Astrocyte (in vitro differentiated cells and primary cell): ENCODE data around the gene CDH1. TPM values are rescaled to one million over a fixed set of nuclear protein-coding genes. Genes with fewer than 3 reads are reported as not detected.

Experiments
- DNase-seq: peaks from one replicate; pipeline ENCODE4 v3.0.0-alpha.2; 2010; ENCODE audit warnings: low read depth
- FAIRE-seq: peaks from 2 replicates; lab custom pipeline; 2011; peaks lifted over from hg19 to GRCh38; lab: Jason Lieb, UNC
- H2AFZ ChIP-seq: 2 replicates; pipeline ENCODE4 v1.6.0; 2012; ENCODE audit warnings: low read depth, low read length, inconsistent platforms
- H3K27ac ChIP-seq: 2 replicates; pipeline ENCODE4 v1.5.1; 2011; ENCODE audit warnings: low read depth, low read length, inconsistent platforms
- H3K27me3 ChIP-seq: 2 replicates; pipeline ENCODE4 v1.6.0; 2011; ENCODE audit warnings: low read length, inconsistent platforms; ENCODE audit not compliant: insufficient read depth
- H3K36me3 ChIP-seq: 2 replicates; pipeline ENCODE4 v1.5.1; 2011; ENCODE audit warnings: low read length, inconsistent platforms; ENCODE audit not compliant: insufficient read depth
- H3K4me1 ChIP-seq: 2 replicates; pipeline ENCODE4 v1.5.1; 2011; ENCODE audit warnings: low read length, inconsistent platforms; ENCODE audit not compliant: insufficient read depth
- H3K4me2 ChIP-seq: 2 replicates; pipeline ENCODE4 v1.6.0; 2012; ENCODE audit warnings: low read length, inconsistent platforms
- H3K4me3 ChIP-seq: 2 replicates; pipeline ENCODE4 v1.5.1; 2011; ENCODE audit warnings: low read depth, mild to moderate bottlenecking, low read length, inconsistent platforms; ENCODE audit not compliant: insufficient read depth
- H3K79me2 ChIP-seq: 2 replicates; pipeline ENCODE4 v1.6.0; 2012; ENCODE audit warnings: mild to moderate bottlenecking, low read length, inconsistent platforms; ENCODE audit not compliant: insufficient read depth
- H3K9ac ChIP-seq: 2 replicates; pipeline ENCODE4 v1.6.0; 2012; ENCODE audit warnings: mild to moderate bottlenecking, low read length, inconsistent platforms
- H3K9me3 ChIP-seq: 2 replicates; pipeline ENCODE4 v1.5.1; 2012; ENCODE audit warnings: low read depth, mild to moderate bottlenecking, low read length, inconsistent platforms; ENCODE audit not compliant: insufficient read depth
- H4K20me1 ChIP-seq: 2 replicates; pipeline ENCODE4 v1.6.0; 2012; ENCODE audit warnings: low read length, inconsistent platforms; ENCODE audit not compliant: insufficient read depth
- H3K27ac Mint-ChIP-seq: one replicate; pipeline ENCODE4 v1.8.0; 2021; ENCODE audit warnings: mild to moderate bottlenecking, mixed read lengths; ENCODE audit not compliant: unreplicated experiment
- H3K27me3 Mint-ChIP-seq: one replicate; pipeline ENCODE4 v1.8.0; 2021; ENCODE audit warnings: low read depth, mixed read lengths; ENCODE audit not compliant: unreplicated experiment
- H3K36me3 Mint-ChIP-seq: one replicate; pipeline ENCODE4 v1.8.0; 2021; ENCODE audit warnings: low read depth, mixed read lengths; ENCODE audit not compliant: unreplicated experiment
- H3K4me1 Mint-ChIP-seq: one replicate; pipeline ENCODE4 v1.8.0; 2021; ENCODE audit warnings: low read depth, mixed read lengths; ENCODE audit not compliant: unreplicated experiment
- H3K4me3 Mint-ChIP-seq: one replicate; pipeline ENCODE4 v1.8.0; 2021; ENCODE audit warnings: mild to moderate bottlenecking, moderate library complexity, mixed read lengths; ENCODE audit not compliant: unreplicated experiment
- H3K9me3 Mint-ChIP-seq: one replicate; pipeline ENCODE4 v1.8.0; 2021; ENCODE audit warnings: mild to moderate bottlenecking, mixed read lengths; ENCODE audit not compliant: unreplicated experiment
- CTCF ChIP-seq: IDR thresholded peaks from 2 replicates; pipeline ENCODE4 v1.5.1; 2011; ENCODE audit warnings: low read depth, mild to moderate bottlenecking, inconsistent platforms, low read length, moderate library complexity; ENCODE audit not compliant: insufficient read depth
- EZH2 ChIP-seq: IDR thresholded peaks from 2 replicates; pipeline ENCODE4 v1.6.1; 2012; ENCODE audit warnings: mild to moderate bottlenecking, low read length, inconsistent platforms; ENCODE audit not compliant: insufficient read depth
- total RNA-seq: library from RNA; stranded (reverse); gene quantifications from 2 replicates; pipeline ENCODE4 v1.2.1, GENCODE V29; 2021

CDH1 gene
- total RNA-seq, 1 donor from 2014 or later: 23.8 TPM

- H3K4me1 ChIP-seq: no peaks in the 10 kb centered on the region
- no peak for TF ChIP-seq EZH2
- no peak for TF ChIP-seq CTCF
- peaks cover 3% of the 10 kb centered on the region for H3K36me3 ChIP-seq
- Mint-ChIP-seq H3K36me3 (peaks cover 8% of the 10 kb centered on the region), H3K27ac (no peak overlapping the region), H3K4me1 (no peaks in the 10 kb centered on the region), H3K27me3 (no peaks in the 10 kb centered on the region), H3K4me3 (no peak overlapping the region), H3K9me3 (no peaks in the 10 kb centered on the region)
- H3K4me2 ChIP-seq: no peak overlapping the region
- H3K27me3 ChIP-seq: no peaks in the 10 kb centered on the region
- no peak overlapping the region for H2AFZ ChIP-seq
- H4K20me1 ChIP-seq: peaks cover 28% of the 10 kb centered on the region
- H3K27ac ChIP-seq: no peak overlapping the region
- DNase-seq (no peak), FAIRE-seq (no peak)
- peaks cover 11% of the 10 kb centered on the region for H3K79me2 ChIP-seq
- no peak overlapping the region for H3K4me3 ChIP-seq
- no peaks in the 10 kb centered on the region for H3K9me3 ChIP-seq
- H3K9ac ChIP-seq: no peak overlapping the region
These were observed 122.7 kb downstream of the CDH1 start for GRCh38 chr16:68859828-68860227.

- no peaks in the 10 kb centered on the region for H3K4me1 Mint-ChIP-seq
- Histone ChIP-seq H2AFZ (no peak overlapping the region), H3K9me3 (no peaks in the 10 kb centered on the region), H3K36me3 (peaks cover 3% of the 10 kb centered on the region), H3K9ac (no peak overlapping the region), H3K79me2 (peaks cover 10% of the 10 kb centered on the region), H3K4me1 (no peaks in the 10 kb centered on the region), H3K27me3 (no peaks in the 10 kb centered on the region), H4K20me1 (peaks cover 28% of the 10 kb centered on the region), H3K27ac (no peak overlapping the region), H3K4me3 (no peak overlapping the region), H3K4me2 (no peak overlapping the region)
- H3K36me3 Mint-ChIP-seq: peaks cover 8% of the 10 kb centered on the region
- H3K27ac Mint-ChIP-seq: no peak overlapping the region
- no peak for TF ChIP-seq EZH2
- no peak for TF ChIP-seq CTCF
- no peaks in the 10 kb centered on the region for H3K27me3 Mint-ChIP-seq
- no peak overlapping the region for H3K4me3 Mint-ChIP-seq
- FAIRE-seq: no peak
- DNase-seq: no peak
- no peaks in the 10 kb centered on the region for H3K9me3 Mint-ChIP-seq
These were observed 124.1 kb downstream of the CDH1 start for GRCh38 chr16:68860978-68861892.

- Mint-ChIP-seq H3K27ac (no peak overlapping the region), H3K4me3 (no peak overlapping the region), H3K4me1 (no peaks in the 10 kb centered on the region), H3K36me3 (peaks cover 9% of the 10 kb centered on the region), H3K9me3 (no peaks in the 10 kb centered on the region), H3K27me3 (no peaks in the 10 kb centered on the region)
- DNase-seq: no peak
- FAIRE-seq: no peak
- no peak overlapping the region for H3K4me3 ChIP-seq
- no peaks in the 10 kb centered on the region for H4K20me1 ChIP-seq
- no peaks in the 10 kb centered on the region for H3K4me1 ChIP-seq
- H3K9ac ChIP-seq: no peak overlapping the region
- H3K36me3 ChIP-seq: peaks cover 3% of the 10 kb centered on the region
- no peak overlapping the region for H2AFZ ChIP-seq
- H3K27me3 ChIP-seq: no peaks in the 10 kb centered on the region
- H3K9me3 ChIP-seq: no peaks in the 10 kb centered on the region
- H3K79me2 ChIP-seq: no peaks in the 10 kb centered on the region
- TF ChIP-seq EZH2 (no peak), CTCF (no peak)
- no peak overlapping the region for H3K4me2 ChIP-seq
- H3K27ac ChIP-seq: no peak overlapping the region
These were observed 129.8 kb downstream of the CDH1 start for GRCh38 chr16:68866933-68867332.
